GM18519 (cell line): ENCODE results near the gene NT5C3B.
"Not testable (repeated sequence)": the region's sequence is repeated elsewhere in the genome, so short reads cannot be mapped to it uniquely, and the experiment has no call there.

ENCODE experiments used
- ATAC-seq: cut with Tn5 transposase; IDR thresholded peaks from one replicate; pipeline ENCODE4 v1.9.1; 2021; ENCODE audit warnings: mild to moderate bottlenecking, moderate library complexity; ENCODE audit not compliant: unreplicated experiment, low FRiP score

Gene NT5C3B

DNA sequence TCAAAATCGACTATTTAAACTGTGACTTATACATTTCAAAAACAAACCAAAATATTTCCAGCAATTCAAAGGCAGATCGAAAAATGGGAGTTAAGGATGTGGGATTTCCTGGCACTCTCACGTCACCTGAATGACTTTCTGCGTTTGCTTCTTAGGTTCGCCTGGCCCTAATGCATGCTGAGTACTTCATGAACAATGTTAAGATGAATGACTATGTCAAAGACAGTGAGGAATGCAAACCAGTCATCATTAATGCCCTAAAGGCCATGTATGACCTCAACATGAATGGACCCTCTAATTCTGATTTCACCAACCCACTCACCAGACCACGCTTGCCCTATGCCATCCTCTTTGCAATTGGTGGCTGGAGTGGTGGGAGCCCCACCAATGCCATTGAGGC lies 8.9 kb upstream of the NT5C3B start:
- ATAC-seq: no peak

DNA sequence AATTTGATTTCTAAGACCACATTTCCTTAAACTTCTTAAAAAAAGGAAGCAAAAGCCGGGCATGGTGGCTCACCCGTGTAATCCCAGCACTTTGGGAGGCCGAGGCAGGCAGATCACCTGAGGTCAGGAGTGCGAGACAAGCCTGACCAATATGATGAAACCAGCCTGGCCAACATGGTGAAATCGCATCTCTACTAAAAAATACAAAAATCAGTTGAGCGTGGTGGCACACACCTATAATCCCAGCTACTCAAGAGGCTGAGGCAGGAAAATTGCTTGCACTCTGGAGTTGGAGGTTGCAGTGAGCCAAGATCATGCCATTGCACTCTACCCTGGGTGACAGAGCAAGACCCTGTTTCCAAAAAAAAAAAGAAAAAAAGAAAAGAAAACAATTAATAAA lies 4.7 kb upstream of the NT5C3B start:
- ATAC-seq: not testable (repeated sequence)

DNA sequence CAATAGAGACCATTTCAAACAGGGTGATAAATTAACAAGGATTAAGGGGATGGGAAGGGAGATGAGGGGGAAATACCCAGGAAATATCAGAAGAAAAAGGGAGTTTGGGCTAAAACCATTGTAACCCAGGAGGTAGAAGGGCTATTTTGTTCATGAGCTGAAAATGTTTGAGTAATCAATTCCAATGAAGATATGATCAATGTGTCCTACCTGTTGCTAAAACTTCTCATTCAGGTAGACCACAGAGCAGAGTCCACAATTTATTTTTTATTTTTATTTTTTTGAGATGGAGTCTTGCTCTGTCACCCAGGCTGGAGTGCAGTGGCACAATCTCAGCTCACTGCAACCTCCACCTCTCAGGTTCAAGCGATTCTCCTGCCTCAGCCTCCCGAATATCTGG lies 3.4 kb upstream of the NT5C3B start:
- not testable (repeated sequence) for ATAC-seq

DNA sequence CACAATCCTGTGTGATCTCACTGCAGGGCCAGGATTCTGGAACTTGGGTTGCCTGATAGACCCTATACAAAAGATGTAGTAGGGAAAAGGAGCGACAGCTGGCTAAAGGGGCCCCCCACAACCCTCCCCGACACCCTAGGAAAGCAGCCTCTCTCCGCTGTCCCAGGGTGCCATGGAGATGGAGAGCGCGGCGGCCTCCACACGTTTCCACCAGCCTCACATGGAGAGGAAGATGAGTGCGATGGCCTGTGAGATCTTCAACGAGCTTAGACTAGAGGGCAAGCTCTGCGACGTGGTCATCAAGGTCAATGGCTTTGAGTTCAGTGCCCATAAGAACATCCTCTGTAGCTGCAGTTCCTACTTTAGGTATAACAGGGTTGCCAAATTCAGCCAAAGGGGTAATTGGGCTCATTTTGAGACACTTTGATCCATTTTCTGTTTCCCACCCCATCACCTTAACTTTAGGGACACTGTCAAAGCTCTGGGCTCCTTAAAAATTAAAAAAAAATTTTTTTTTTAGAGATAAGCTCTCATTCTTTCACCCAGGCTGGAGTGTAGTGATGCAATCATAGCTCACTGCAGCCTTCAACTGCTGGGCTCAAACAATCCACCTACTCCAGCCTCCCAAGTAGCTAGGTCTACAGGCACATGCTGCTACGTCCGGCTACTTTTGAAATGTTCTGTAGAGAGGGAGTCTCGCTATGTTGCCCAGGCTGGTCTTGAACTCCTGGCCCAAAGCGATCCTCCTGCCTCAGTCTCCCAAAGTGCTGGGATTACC lies 1.9 kb upstream of the NT5C3B start, which contains the start of gene KLHL10:
Gene KLHL10 (plus strand): TSS at position 65 of the 778 bp plus-strand sequence. CDS start 108 bp downstream, at position 173.
- ATAC-seq: no peak

DNA sequence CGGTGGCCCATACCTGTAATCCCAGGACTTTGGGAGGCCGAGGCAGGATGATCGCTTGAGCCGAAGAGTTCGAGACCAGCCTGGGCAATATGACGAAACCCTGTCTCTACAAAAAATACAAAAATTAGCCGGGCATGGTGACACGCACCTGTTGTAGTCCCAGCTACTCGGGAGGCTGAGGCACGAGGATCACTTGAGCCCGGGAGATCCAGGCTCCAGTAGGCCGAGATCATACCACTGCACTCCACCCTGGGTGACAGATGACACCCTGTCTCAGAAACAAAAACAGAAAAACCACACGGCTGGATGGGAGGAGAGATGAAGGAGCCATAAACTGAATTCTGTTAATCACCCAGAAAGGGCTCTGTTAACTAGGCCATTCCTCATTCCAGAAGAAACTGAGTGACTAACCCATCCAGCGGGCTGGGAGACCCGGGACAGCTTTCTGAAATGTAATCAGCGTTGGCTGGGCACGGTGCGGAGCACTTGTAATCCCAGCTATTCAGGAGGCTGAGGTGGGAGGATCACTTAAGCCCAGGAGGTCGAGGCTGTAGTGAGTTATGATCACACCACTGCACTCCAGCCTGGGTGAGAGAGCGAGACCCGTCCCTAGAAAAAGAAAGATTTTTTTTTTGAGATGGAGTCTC lies 641 bp upstream of the NT5C3B start:
- no peak for ATAC-seq

DNA sequence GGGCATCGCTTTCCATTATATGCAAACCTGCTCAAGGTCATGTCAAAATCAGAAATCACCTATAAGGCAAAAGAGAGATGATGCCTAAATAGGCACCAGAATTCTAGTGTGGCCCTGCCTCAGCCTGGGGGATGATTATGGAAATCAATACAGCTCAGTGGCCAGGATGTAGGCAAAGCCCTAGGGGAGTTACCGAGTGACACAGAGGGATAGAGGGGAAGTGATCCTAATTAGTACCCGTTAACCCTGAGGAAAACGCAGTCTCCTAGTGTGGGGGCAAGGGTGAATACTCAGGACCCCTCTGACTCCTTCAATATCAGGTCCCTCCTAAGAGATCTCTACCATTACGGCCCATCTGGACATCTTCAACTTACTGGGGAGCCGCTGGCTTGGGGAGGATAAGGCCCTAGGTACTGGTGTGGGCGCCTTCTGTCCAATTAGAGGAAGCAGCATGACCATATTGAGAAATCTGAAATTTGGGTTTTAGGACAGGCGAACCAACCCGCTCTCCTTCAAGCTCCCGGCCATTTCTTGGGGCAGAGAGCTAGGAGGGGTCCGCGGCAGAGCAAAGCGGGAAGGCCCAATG lies 725 bp downstream of the NT5C3B start:
- ATAC-seq: no peak

DNA sequence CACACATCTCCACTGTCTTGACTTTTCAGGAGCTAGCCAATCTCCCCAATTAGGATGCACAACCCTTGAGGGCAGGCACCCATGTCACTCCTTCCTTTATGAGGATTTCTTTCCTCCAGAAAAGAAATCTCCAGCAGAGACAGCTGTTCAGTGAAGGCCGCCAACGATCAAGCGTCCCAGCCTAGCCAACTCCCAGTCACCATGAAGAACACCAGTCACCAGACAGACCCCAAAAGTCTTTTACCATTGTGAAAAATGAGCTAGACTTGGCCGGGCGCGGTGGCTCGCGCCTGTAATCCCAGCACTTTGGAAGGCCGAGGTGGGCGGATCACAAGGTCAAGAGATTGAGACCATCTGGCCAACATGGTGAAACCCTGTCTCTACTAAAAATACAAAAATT lies 6.1 kb downstream of the NT5C3B start:
- not testable (repeated sequence) for ATAC-seq

DNA sequence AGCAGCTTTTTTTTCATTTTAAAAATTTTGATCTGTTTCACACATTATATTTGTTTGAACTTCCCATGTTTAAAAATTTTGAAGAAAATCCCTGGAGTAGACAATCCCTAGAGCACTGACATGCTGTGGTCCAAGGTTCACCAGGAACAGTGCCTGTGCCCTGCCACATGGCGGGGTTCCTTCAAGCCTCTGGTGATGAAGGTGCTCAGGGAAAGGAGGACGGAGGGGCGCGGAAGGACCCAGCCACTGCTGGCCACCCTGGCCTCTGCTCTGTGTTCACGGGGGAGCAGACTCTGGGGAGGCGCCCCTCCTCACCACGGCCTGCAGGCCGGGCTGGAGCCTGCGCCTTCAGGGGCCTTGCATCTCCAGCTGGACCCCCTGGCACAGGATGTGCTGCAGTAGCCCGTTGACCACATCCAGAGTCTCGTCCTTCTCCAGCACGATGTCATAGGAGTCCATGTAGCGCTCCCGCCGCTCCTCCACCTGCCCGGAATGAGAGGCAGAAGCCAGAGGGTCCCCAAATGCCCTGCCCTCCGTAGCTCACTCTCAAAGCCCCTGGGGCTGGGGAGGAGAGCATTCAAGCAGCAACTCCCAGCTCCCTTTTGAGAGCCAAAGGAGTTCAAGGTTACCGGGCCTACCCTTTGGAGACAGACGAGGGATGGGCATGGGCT lies 10.7 kb downstream of the NT5C3B start:
- no peak for ATAC-seq

DNA sequence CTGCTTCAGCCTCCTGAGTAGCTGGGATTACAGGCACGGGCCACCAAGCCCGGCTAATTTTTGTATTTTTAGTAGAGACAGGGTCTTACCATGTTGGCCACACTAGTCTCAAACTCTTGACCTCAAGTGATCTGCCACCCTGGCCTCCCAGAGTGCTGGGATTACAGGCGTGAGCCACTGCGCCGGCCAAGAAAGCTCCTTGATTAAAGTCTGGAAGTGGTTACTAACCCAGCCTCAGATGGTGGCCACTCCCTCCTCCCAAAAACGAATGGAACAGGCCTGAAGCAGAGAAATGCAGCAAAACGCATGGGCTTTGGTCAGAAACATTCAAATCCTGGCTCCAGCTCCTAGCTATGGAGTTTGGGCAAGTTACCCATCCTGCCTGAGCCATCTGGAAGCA lies 11.9 kb downstream of the NT5C3B start:
- ATAC-seq: no peak

DNA sequence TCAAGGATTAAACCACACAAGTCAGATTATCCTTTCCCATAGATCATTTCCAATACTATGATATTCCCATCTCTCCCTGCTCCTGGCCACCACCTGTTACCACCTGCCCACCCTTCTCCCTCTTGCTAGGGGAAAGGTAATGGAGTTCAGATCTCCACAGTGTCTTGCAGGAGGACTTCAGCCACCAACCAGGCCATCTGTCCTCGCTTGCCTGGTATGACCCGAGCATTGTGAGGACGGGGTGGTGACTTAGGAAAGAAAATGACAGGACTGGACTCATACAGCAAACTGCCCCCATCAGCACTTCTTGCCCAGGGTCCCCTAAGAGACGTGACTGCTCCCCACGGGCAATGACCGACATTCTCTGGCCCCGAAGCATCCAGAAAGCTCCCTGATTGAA lies 12.5 kb downstream of the NT5C3B start:
- ATAC-seq: no peak

DNA sequence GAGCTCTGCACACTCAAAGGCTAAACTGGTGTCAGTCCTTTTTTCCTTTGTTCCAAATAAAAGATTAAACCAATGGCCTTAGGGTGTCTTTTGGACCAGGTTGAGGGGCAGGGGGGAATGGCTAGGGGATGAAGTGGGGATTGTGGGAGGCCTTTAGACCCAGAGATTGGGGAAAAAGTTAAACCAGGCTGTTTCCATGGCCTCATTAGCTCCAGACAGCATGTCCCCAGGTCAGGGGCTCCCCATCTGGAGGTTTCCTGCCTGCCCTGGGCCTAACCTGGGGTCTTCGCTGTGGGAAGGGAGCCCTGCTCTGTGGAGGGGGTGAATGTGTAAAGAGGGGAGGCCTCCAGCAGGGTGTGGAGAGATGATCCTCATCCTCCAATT lies 12.9 kb downstream of the NT5C3B start:
- ATAC-seq: no peak

DNA sequence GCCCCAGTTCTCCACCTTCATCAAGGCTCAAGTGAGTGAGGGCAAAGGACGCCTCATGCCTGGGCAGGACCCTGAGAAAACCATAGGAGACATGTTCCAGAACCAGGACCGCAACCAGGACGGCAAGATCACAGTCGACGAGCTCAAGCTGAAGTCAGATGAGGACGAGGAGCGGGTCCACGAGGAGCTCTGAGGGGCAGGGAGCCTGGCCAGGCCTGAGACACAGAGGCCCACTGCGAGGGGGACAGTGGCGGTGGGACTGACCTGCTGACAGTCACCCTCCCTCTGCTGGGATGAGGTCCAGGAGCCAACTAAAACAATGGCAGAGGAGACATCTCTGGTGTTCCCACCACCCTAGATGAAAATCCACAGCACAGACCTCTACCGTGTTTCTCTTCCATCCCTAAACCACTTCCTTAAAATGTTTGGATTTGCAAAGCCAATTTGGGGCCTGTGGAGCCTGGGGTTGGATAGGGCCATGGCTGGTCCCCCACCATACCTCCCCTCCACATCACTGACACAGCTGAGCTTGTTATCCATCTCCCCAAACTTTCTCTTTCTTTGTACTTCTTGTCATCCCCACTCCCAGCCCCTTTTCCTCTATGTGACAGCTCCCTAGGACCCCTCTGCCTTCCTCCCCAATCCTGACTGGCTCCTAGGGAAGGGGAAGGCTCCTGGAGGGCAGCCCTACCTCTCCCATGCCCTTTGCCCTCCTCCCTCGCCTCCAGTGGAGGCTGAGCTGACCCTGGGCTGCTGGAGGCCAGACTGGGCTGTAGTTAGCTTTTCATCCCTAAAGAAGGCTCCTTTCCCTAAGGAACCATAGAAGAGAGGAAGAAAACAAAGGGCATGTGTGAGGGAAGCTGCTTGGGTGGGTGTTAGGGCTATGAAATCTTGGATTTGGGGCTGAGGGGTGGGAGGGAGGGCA lies 13.6 kb downstream of the NT5C3B start:
- no peak for ATAC-seq

DNA sequence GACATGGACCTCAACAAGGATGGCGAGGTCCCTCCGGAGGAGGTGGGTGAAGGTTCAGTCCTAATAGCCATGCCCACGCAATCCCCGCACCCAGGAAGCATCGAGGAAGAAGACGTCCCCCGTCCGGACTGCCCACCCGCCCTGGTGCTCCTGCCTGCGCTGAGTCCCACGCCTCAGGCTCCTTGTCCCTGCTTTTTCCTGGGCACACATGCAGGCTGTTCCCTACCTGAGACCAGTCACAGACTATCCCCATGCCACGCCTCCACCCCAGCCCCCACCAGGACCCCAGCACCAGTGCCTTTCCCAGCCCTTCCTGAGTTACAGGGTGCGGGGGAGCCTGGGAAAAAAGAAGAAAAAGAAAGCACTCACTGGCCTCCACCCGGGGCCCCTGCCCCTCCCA lies 14.3 kb downstream of the NT5C3B start:
- no peak for ATAC-seq

DNA sequence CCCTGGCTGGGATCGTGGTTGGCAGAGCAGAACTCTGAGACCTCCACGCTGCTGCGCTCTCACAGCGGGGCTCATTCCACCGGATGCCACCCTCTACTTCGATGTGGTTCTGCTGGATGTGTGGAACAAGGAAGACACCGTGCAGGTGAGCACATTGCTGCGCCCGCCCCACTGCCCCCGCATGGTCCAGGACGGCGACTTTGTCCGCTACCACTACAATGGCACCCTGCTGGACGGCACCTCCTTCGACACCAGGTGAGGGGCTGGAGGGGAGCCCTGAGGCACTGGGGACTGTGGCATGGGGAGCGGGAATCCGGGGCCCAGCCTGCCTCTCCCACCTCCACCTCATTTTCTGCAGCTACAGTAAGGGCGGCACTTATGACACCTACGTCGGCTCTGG lies 18.0 kb downstream of the NT5C3B start:
- ATAC-seq: no peak

DNA sequence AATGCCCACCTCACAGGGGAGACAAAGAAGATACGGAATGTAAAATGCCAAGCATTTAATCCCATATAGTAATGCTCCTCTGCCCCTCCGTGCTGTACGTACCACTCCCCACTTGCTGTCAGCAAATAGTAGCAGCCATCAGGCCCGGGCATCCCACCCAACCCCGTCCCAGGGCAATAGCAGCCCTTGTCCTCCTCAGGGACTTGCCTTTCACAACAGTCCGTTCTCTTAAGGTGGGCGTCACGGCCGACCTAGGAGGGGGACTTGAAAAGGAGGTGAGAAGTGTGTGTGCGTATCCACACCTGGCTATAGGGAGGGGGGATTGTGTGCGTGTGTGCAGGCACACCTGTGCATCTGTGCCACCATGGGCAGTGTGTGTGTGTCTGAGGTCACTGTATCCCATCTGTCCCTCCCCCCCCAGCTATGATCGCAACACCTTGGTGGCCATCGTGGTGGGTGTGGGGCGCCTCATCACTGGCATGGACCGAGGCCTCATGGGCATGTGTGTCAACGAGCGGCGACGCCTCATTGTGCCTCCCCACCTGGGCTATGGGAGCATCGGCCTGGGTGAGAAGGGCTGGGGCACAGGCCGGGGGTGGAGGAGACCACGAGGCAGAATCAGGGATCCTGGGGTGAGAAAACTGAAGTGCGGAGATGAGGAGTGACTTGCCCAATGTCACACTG lies 19.3 kb downstream of the NT5C3B start:
- ATAC-seq: no peak

DNA sequence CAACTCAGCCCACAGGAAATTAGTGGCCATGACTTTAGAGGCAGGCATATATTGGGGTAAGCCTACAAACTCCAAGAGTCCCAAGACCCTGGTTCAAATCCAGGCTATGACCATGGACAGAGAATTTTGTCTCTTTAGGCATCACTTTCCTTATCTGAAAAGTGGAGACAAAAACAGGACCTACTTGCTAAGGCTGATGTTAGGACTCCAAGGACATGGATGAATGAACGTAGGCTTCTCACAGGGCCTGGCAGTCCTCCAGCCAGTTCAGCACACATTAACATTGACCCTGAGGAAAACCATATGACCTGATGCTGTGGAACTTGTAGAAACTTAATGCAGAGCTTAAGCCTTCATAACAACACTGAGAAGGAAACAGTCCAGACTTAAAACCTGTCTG lies 21.8 kb downstream of the NT5C3B start:
- ATAC-seq: no peak

DNA sequence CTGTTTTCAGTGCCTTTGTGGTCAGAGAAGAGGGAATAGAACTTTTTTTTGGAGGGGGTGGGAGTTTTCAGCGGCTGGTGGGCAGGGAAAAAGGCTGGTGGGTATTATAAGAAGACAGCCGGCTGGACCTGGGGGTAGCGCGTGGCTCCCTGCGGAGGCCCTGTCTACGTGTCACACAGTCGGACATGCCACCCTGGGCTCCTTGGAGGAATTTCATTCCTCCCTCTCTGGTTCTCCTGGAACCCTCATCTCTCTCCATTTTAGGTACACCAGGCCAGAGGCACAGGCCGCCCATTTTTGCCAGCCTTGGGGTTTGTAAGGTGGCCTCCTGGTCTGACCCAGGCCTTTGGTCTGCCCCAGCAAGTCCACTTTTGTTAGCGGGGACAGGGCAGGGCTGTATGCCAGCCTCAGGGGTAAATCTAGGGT lies 22.3 kb downstream of the NT5C3B start:
- no peak for ATAC-seq

DNA sequence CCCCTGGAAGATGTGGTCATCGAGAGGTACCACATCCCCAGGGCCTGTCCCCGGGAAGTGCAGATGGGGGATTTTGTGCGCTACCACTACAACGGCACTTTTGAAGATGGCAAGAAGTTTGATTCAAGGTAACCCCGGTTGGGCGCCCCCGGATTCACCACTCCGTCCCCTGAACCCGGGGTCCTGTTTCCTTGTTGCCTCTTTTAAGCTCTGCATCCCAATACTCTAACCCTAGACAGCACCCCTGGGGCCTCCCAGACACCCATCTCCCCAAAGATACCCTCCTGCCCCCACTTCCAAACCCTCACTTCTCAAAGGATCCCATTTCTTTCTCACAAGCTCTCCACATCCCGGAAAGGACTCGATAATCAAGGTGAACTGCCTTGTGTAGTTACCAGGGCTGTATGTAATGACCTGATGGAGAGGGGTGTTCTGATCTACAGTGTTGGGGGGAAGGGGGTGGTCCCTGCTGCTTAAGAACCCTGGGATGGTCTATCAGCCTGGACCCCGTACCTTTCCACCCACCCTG lies 22.8 kb downstream of the NT5C3B start:
- no peak for ATAC-seq

DNA sequence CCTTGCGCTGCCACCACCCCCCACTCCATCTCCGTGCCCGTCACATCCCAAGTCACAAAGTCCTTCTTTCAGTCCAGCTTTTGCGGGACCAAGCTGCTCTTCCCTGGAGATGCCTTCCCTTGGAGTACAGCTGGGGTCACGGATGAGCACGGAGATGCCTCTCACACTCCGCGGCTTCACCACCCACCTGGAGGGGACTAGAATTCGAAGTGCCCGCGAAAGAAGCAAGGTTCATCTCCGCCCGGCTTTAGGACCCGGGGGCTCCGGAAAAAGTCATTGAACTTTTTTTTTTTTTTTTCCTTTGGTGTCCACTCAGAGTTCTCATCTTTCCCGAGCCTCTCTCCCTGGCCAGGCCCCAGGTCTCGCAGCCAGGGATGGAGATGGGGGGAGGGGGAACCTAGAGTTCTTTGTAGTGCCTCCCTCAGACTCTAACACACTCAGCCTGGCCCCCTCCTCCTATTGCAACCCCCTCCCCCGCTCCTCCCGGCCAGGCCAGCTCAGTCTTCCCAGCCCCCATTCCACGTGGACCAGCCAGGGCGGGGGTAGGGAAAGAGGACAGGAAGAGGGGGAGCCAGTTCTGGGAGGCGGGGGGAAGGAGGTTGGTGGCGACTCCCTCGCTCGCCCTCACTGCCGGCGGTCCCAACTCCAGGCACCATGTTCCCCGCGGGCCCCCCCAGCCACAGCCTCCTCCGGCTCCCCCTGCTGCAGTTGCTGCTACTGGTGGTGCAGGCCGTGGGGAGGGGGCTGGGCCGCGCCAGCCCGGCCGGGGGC lies 23.5 kb downstream of the NT5C3B start, which contains the start of gene FKBP10:
Gene FKBP10 (plus strand): TSS at position 624 of the 771 bp plus-strand sequence. CDS start 31 bp downstream, at position 655.
- no peak for ATAC-seq
